ENCODE results near the gene IQCK. TPM values are rescaled to one million over a fixed set of nuclear protein-coding genes. Genes with fewer than 3 reads are reported as not detected.

Gene IQCK
- total RNA-seq, 1 donor, result 13.4 TPM

GRCh38 chr16:19774024-19774423 is 56.0 kb downstream of the IQCK start:
- H3K4me3 ChIP-seq (ENCODE audit: low read depth, low read length), result no peak overlapping the region
- TF ChIP-seq CTCF (IDR thresholded peaks at IDR 0.05; ENCODE audit: insufficient read depth, low read depth, low read length), result no peak
- DNase-seq (ENCODE audit: low read depth), result no peak

- no peak for TF ChIP-seq CTCF (IDR thresholded peaks at IDR 0.05; ENCODE audit: insufficient read depth, low read depth, low read length)
- no peak overlapping the region for H3K4me3 ChIP-seq (ENCODE audit: low read depth, low read length)
- no peak for DNase-seq (ENCODE audit: low read depth)
Observed at GRCh38 chr16:19776147-19776546, 58.1 kb downstream of the IQCK start.

- DNase-seq (ENCODE audit: low read depth), result no peak
- no peak for TF ChIP-seq CTCF (IDR thresholded peaks at IDR 0.05; ENCODE audit: insufficient read depth, low read depth, low read length)
- no peak overlapping the region for H3K4me3 ChIP-seq (ENCODE audit: low read depth, low read length)
Observed at GRCh38 chr16:19776565-19776964, 58.5 kb downstream of the IQCK start.

- peak; percentile 54 for DNase-seq (ENCODE audit: low read depth)
- TF ChIP-seq CTCF (IDR thresholded peaks at IDR 0.05; ENCODE audit: insufficient read depth, low read depth, low read length), result no peak
- H3K4me3 ChIP-seq (ENCODE audit: low read depth, low read length), result no peak overlapping the region
Observed at GRCh38 chr16:19780321-19780720, 62.2 kb downstream of the IQCK start.

GRCh38 chr16:19781226-19781625 is 63.2 kb downstream of the IQCK start:
- TF ChIP-seq CTCF (IDR thresholded peaks at IDR 0.05; ENCODE audit: insufficient read depth, low read depth, low read length), result no peak
- H3K4me3 ChIP-seq (ENCODE audit: low read depth, low read length), result no peak overlapping the region
- DNase-seq (ENCODE audit: low read depth), result peak; percentile 72

GRCh38 chr16:19783363-19784182 is 65.5 kb downstream of the IQCK start:
- TF ChIP-seq CTCF (IDR thresholded peaks at IDR 0.05; ENCODE audit: insufficient read depth, low read depth, low read length), result no peak
- no peak for DNase-seq (ENCODE audit: low read depth)
- no peak overlapping the region for H3K4me3 ChIP-seq (ENCODE audit: low read depth, low read length)

Measured in fibroblast of villous mesenchyme (primary cell).